Skin epidermis (tissue), 12 donors: ENCODE measurements around the gene NHERF1.

Experiments used
- H3K27ac ChIP-seq, 21 experiments: fragments of 200-600 bp; sonication (generic) in 11 of 21; one replicate each; pipeline ENCODE4 v1.5.0; 2020; ENCODE audit warnings: mild to moderate bottlenecking in 3 of 21, inconsistent platforms in 2 of 21, moderate library complexity in 2 of 21
- H3K4me3 ChIP-seq, 7 experiments: fragments of 200-600 bp; sonication (generic) in 2 of 7; one replicate each; pipeline ENCODE4 v1.5.0; 2020; ENCODE audit warnings: inconsistent platforms in 2 of 7, mild to moderate bottlenecking in 2 of 7, moderate library complexity in 1 of 7

Gene NHERF1

GRCh38 chr17:74796866-74797265, 48.4 kb downstream of the NHERF1 start:
- Histone ChIP-seq H3K27ac (no peak overlapping the region), H3K4me3 (no peak overlapping the region)

GRCh38 chr17:74797824-74798223, 49.4 kb downstream of the NHERF1 start:
- Histone ChIP-seq H3K4me3 (no peak overlapping the region), H3K27ac (no peak overlapping the region)

GRCh38 chr17:74798239-74798707, 49.8 kb downstream of the NHERF1 start:
- no peak overlapping the region for H3K27ac ChIP-seq

DNA sequence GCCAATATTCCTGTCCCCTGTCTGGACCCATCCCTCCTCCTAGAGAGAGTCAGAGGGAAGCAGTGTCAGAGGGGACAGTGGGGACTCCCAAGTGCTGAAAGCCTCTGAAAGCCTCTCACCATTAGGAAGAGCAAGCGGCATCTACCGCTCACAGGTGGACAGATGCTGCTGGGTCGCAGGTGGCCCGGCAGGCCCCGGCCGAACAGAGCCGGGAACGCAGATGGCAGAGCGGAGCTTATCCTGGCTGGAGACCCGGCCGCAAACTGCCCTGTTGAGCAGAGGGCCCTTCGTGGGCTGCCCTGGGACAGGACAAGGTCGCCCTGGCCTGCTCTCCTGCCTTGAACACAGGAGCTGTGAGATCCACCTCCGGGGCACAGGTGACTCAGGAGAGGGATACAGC, 50.7 kb downstream of the NHERF1 start:
- no peak overlapping the region for H3K4me3 ChIP-seq
- H3K27ac ChIP-seq: no peak overlapping the region

More at GRCh38 chr17:74798239-74798707, 49.8 kb downstream of the NHERF1 start:
- H3K4me3 ChIP-seq: no peak overlapping the region

DNA sequence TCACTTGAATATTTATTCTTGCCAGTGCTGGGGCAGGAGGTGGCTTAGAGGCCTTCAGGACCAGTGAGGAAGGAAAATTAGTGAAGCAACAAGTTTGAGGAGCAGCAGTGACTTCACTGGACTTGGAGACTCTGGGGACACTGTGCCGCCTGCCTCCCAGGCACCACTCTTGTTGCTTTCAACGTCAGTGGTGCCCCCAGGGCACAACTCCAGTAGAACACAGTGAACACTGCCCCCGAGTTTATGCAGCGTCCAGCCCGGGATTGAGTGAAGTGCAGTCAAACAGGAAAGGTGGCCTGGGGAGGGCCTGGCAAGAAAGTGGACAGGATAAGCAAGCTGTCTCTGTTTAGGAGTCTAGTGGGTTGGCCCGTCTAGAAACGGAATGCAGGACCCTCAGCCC, 52.1 kb downstream of the NHERF1 start:
- Histone ChIP-seq H3K27ac (no peak overlapping the region), H3K4me3 (no peak overlapping the region)

GRCh38 chr17:74801896-74802295, 53.5 kb downstream of the NHERF1 start:
- Histone ChIP-seq H3K4me3 (no peak overlapping the region), H3K27ac (no peak overlapping the region)

GRCh38 chr17:74803388-74803930, 55.0 kb downstream of the NHERF1 start:
- Histone ChIP-seq H3K4me3 (no peak overlapping the region), H3K27ac (no peak overlapping the region)

DNA sequence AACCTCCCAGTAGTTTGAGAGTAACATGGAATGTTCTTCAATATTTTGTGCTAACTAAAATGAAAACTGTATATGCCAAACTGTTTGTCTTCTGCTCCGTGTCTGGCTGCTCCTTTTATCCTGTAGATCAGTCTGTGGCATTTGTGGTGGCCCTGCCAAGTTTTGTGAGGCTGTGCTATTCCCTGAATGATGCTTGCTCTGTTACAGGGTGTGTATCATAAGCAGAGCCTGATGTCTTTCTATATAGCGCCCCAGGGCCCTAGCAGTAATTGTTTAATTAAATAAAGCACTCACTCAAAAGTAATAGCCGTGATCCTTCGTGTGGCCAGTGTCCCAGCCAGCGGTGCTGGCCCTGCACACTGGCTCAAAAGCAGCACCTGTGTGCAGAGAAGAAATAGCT, 55.5 kb downstream of the NHERF1 start:
- no peak overlapping the region for H3K4me3 ChIP-seq
- H3K27ac ChIP-seq: no peak overlapping the region

- Histone ChIP-seq H3K27ac (no peak overlapping the region), H3K4me3 (no peak overlapping the region)
Observed at GRCh38 chr17:74804683-74805082, 56.3 kb downstream of the NHERF1 start.

- Histone ChIP-seq H3K4me3 (no peak overlapping the region), H3K27ac (no peak overlapping the region)
Observed at GRCh38 chr17:74805591-74805991, 57.2 kb downstream of the NHERF1 start.

DNA sequence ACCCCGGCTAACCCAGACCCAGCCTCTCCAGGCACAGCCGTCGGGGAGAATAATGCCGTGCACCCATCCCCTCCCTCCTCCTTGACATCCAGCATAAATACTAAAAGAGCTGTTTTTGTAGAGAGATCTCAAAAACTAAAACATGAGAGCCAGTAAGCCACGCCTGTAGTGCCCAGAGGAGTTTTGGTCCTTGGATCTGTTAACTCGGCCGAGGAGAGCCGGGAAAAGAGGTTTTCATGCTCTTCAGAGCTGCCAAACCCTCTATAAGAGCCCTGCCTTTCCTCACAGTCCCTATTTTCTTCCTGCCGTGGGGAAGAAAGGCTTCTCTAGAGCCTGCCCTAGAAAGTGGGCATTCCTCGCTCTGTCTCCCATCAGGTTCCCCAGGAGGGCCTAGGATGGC, 57.9 kb downstream of the NHERF1 start:
- Histone ChIP-seq H3K27ac (no peak overlapping the region), H3K4me3 (no peak overlapping the region)

DNA sequence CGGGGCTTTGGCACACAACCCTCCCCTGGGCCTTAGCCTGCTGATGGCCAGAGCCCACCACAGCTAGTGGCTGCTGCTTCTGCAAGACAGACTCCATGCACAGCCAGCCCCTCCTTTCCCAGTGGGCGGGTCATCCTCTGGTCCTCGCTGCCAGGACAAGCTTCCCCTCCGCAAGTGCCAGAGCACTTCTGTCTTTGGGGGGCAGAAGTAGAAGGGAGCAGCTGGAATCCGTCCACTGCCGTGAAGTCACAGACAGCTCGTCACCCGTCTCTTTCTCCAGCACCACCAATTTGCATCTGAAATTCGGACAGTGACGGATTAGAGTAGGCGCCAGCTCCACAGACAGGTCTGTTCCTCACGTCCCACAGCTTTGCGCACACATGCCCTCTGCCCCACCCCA, 59.0 kb downstream of the NHERF1 start:
- Histone ChIP-seq H3K27ac (no peak overlapping the region), H3K4me3 (no peak overlapping the region)

DNA sequence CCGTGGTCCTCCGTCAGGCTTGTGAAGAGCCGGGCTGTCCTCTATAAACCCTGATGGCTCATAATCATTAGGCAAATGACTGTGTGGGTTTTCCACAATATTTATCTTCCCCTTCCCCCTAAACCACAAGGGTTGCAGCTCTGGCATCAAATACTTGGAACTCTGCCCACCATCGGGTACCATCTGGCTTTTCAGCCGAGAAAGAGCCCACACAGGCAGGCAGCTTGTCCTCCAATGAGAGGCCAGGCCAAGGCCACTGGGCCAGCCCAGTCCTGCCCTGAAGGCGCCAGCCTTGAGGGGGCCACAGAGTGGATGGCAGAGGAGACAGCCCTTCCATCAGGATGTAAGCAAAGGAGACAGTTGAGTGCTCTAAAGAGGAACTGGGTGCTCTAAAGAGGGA, 59.5 kb downstream of the NHERF1 start:
- Histone ChIP-seq H3K27ac (no peak overlapping the region), H3K4me3 (no peak overlapping the region)

DNA sequence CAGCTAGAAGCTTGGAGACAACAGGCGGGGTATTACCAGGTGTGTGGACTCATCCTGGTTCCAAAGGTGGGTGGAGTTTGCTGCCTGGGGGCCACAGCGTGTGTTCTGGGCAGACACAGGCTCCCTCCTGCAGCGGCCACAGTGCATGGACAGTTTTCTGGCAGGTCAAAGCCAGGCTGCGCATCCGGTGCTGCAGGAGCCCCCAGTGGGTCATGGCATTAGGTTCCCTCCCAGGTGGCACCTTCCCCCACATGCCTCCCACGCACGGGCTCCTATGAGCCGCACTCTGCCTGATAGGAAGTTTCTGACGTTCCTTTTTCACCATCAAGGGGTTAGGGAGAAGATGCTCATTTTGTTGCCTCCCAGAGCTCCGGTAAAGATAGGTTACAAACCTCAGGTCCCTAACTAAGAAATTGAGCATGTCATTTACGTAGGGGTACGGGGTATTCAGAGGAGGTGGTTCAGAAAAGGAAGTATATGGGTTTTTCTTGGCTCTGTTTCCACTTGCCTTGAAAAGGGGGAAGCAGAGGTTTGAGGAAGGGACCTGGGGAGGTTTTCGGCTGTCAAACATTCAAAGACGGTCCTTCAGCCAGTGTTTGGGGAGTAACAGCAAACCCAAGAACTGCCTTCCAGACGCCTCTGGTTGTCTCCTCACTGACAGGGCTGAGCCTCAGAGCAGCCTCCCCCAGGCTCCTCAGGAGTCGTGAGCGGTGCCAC, 60.4 kb downstream of the NHERF1 start:
- H3K4me3 ChIP-seq: no peak overlapping the region
- no peak overlapping the region for H3K27ac ChIP-seq

- H3K27ac ChIP-seq: no peak overlapping the region
- H3K4me3 ChIP-seq: no peak overlapping the region
Observed at GRCh38 chr17:74810699-74811485, 62.5 kb downstream of the NHERF1 start.

DNA sequence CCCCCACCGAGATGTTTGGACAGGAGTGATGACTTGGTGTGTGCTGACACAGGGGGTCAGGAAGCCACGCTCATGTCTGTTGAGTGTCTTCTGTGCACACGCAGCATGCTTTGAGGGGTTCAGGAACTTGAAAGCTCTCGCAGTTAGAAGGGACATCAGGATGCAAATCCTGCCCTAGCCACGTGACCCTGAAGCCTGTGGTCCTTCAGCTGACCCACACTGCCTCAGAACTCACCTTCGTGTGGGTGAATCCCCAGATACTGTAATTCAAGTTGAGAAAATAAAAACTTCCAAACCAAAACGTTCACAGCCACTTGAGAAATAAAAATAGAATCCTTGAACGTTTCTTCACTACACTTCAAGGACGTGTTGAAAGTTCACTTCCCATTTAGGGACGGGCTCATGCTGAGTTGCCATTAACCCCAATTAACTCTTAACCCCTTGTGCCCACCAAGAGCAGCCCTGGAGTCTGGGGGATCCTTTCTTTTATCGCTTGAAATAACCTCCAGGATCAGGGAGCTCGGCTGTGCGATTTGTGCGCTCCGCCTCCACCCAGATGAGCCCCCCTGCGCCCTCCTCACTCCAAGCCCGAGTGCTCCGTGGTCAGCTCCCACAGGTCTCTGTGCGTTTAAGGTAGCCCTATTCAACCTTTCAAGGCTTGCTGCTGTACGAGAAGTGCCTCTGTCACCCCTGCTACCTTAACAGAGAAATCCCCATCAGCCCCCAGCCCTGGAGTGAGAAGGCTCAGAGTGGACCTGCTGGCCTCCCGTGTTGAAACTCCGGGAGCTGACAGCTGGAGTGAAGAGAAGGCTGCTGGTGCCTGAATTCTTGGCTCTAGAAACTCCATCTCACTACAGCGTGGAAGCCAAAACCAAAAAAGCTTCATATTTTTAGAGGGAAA, 63.9 kb downstream of the NHERF1 start:
- no peak overlapping the region for H3K27ac ChIP-seq
- no peak overlapping the region for H3K4me3 ChIP-seq

DNA sequence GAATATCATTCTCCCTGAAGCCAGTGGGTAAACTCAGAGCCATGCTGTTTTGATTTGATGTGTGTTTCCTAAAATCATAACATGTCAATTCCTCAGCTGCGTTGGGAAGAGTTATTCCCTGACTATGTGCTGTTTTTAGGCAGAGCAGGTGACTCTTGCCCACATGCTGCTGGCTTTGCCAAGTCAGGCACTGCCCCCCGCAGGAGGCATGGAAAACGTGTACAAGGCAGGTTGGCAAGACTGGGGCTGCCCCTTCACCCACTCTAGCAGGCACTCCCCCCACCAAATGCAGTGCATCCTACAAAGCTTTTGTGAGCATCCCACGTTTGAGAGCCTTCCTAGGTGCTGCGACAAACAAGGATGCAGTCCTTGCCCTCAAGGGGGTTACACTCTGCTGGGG, 66.0 kb downstream of the NHERF1 start:
- no peak overlapping the region for H3K27ac ChIP-seq

DNA sequence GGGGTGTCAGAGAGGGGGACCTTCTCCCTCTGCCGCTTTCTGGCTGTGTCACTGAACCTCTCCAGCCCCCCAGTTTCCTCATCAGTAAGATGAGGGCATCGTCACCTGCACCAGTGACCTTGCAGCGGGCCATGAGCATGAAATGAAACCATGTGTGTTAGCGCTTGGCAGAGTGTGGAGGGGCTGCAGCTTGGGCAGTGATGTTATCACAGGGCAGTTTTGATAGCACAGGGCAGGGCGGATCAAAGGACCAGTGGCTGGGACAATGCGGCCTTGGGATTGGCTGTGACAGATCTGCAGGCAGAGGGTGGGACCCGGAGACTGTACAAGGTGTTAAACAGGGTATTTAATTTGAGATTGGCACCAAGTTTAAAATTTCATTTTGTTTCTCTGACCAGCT, 66.6 kb downstream of the NHERF1 start:
- Histone ChIP-seq H3K4me3 (no peak overlapping the region), H3K27ac (no peak overlapping the region)

More for the DNA sequence above, 66.0 kb downstream of the NHERF1 start:
- no peak overlapping the region for H3K4me3 ChIP-seq

DNA sequence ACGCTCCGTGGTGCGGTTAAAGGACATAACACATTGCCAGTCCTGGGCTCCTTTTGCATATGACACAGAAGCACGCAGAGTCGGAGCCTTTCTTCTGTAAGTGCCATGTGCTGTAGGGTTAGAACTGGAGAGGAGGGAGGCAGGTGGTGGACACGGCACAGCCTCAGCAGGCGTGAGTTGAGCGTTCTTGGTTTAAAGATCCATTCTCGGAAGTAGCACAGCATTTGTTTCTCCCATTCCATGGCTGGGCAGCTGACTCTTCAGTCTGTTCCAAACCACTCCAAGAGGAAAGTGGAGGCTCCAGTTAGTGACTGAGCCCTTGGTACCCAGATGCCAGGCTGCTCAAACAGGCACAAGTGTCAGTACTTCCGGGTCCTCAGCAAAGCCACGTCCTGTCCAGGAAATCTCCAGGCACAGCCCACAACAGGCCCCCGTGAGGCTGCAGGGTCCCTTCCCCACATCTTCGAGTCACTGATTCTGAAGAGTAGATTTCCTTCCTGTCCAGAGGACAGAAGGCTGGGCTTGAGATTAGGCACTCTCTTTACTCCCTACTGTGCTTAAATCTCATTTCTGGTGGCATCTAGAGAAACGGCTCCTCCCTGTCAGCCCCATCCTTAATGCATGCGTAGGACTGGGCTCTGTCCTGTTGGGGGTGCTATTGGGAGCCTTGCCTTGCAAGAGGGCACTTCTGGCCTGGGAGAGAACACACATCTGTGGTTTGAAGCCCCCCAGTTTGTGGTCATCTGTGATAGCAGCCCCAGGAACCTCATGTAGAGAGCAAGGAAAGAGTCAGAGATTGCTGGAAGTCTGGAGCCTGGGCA, 67.3 kb downstream of the NHERF1 start:
- H3K27ac ChIP-seq: no peak overlapping the region
- no peak overlapping the region for H3K4me3 ChIP-seq
